ENCODE results near the gene DOC2B.
"Not testable (repeated sequence)": the region's sequence is repeated elsewhere in the genome, so short reads cannot be mapped to it uniquely, and the experiment has no call there.

Gene DOC2B

GRCh38 chr17:219696-220095 is 38.2 kb upstream of the DOC2B start:
- no peak for DNase-seq (ENCODE audit: low spot score)
- in situ Hi-C loops (cut with MboI; ENCODE audit: low sequenced_read_pairs, unreplicated experiment): no loop called here
- TF ChIP-seq CTCF (IDR thresholded peaks at IDR 0.05; ENCODE audit: borderline replicate concordance, control extremely low read depth, extremely low read depth, insufficient read depth, missing control alignments): no peak

GRCh38 chr17:218432-219110 is 37.1 kb upstream of the DOC2B start:
- in situ Hi-C loops (cut with MboI; ENCODE audit: low sequenced_read_pairs, unreplicated experiment): no loop called here
- DNase-seq (ENCODE audit: low spot score): no peak
- no peak for TF ChIP-seq CTCF (IDR thresholded peaks at IDR 0.05; ENCODE audit: borderline replicate concordance, control extremely low read depth, extremely low read depth, insufficient read depth, missing control alignments)

- no peak for TF ChIP-seq CTCF (IDR thresholded peaks at IDR 0.05; ENCODE audit: borderline replicate concordance, control extremely low read depth, extremely low read depth, insufficient read depth, missing control alignments)
- no peak for DNase-seq (ENCODE audit: low spot score)
- in situ Hi-C loops (cut with MboI; ENCODE audit: low sequenced_read_pairs, unreplicated experiment): no loop called here
Measured at GRCh38 chr17:216625-217024, 35.2 kb upstream of the DOC2B start.

- DNase-seq (ENCODE audit: low spot score); in situ Hi-C loops (cut with MboI; ENCODE audit: low sequenced_read_pairs, unreplicated experiment): not testable (repeated sequence)
Measured at GRCh38 chr17:215563-216478, 34.4 kb upstream of the DOC2B start.

GRCh38 chr17:214881-215331 is 33.5 kb upstream of the DOC2B start:
- no peak for TF ChIP-seq CTCF (IDR thresholded peaks at IDR 0.05; ENCODE audit: borderline replicate concordance, control extremely low read depth, extremely low read depth, insufficient read depth, missing control alignments)
- DNase-seq (ENCODE audit: low spot score): no peak
- in situ Hi-C loops (cut with MboI; ENCODE audit: low sequenced_read_pairs, unreplicated experiment): no loop called here

- in situ Hi-C loops (cut with MboI; ENCODE audit: low sequenced_read_pairs, unreplicated experiment): no loop called here
- TF ChIP-seq CTCF (IDR thresholded peaks at IDR 0.05; ENCODE audit: borderline replicate concordance, control extremely low read depth, extremely low read depth, insufficient read depth, missing control alignments): no peak
- no peak for DNase-seq (ENCODE audit: low spot score)
Measured at GRCh38 chr17:213286-214105, 32.0 kb upstream of the DOC2B start.
